Activated CD8-positive, alpha-beta memory T cell treated with anti-CD3 and anti-CD28 coated beads, Interleukin-2, amount 50 U/mL, for 4 hours (primary cell): ENCODE results near the gene ARSK.
A peak's percentile ranks its signal among the peaks of the same experiment; 100 is the strongest.

Experiments used
- DNase-seq: peaks from one replicate; pipeline ENCODE4 v3.0.0-alpha.2; 2020

ARSK gene

GRCh38 chr5:95565280-95565920 is 10.5 kb downstream of the ARSK start:
- DNase-seq, result no peak

GRCh38 chr5:95572016-95572415 is 17.1 kb downstream of the ARSK start:
- no peak for DNase-seq

- DNase-seq, result no peak
These were observed 26.7 kb downstream of the ARSK start for GRCh38 chr5:95581576-95581975.

GRCh38 chr5:95583992-95584391 is 29.1 kb downstream of the ARSK start:
- no peak for DNase-seq

- no peak for DNase-seq
These were observed 36.0 kb downstream of the ARSK start for GRCh38 chr5:95590880-95591279.

- DNase-seq, result no peak
These were observed 36.6 kb downstream of the ARSK start for GRCh38 chr5:95591490-95591901.

GRCh38 chr5:95595289-95595931 is 40.5 kb downstream of the ARSK start:
- no peak for DNase-seq

- DNase-seq, result no peak
These were observed 44.4 kb downstream of the ARSK start for GRCh38 chr5:95599252-95599651.

GRCh38 chr5:95600557-95600956 is 45.7 kb downstream of the ARSK start:
- DNase-seq, result no peak

GRCh38 chr5:95605786-95606185 is 50.9 kb downstream of the ARSK start:
- no peak for DNase-seq

GRCh38 chr5:95606419-95606818 is 51.5 kb downstream of the ARSK start:
- DNase-seq, result no peak

GRCh38 chr5:95609711-95610110 is 54.8 kb downstream of the ARSK start:
- no peak for DNase-seq

GRCh38 chr5:95610546-95610945 is 55.6 kb downstream of the ARSK start:
- DNase-seq, result no peak

GRCh38 chr5:95611396-95611795 is 56.5 kb downstream of the ARSK start:
- no peak for DNase-seq

GRCh38 chr5:95613514-95613913 is 58.6 kb downstream of the ARSK start:
- DNase-seq, result no peak

GRCh38 chr5:95615164-95615467 is 60.2 kb downstream of the ARSK start:
- DNase-seq, result no peak

GRCh38 chr5:95617057-95617456 is 62.2 kb downstream of the ARSK start:
- no peak for DNase-seq

- DNase-seq, result no peak
These were observed 64.2 kb downstream of the ARSK start for GRCh38 chr5:95619096-95619495.

GRCh38 chr5:95619514-95620029 is 64.7 kb downstream of the ARSK start:
- no peak for DNase-seq

GRCh38 chr5:95620030-95620869 is 65.3 kb downstream of the ARSK start, which contains the start of gene GPR150:
Gene GPR150, plus strand, starts transcription at chr5:95620087. Its CDS starts 189 bp downstream, at chr5:95620276.
- DNase-seq, result peak; percentile 66

GRCh38 chr5:95620870-95621838 is 66.3 kb downstream of the ARSK start:
- DNase-seq, result peak; percentile 39

- no peak for DNase-seq
These were observed 67.1 kb downstream of the ARSK start for GRCh38 chr5:95621839-95622629.
